Neural crest cell (in vitro differentiated cells): ENCODE data around the gene OR2F1. TPM values are rescaled to one million over a fixed set of nuclear protein-coding genes. Genes with fewer than 3 reads are reported as not detected.
"Not testable (repeated sequence)": the region's sequence is repeated elsewhere in the genome, so short reads cannot be mapped to it uniquely, and the experiment has no call there.

Experiments used
- DNase-seq: peaks from one replicate; pipeline ENCODE4 v3.0.0; 2021; ENCODE audit warnings: low read depth, mixed read lengths, low spot score
- H3K27ac Mint-ChIP-seq: one replicate; pipeline ENCODE4 v1.8.0; 2021; ENCODE audit warnings: mild to moderate bottlenecking, mixed read lengths; ENCODE audit not compliant: unreplicated experiment
- H3K27me3 Mint-ChIP-seq: 2 replicates; pipeline ENCODE4 v1.8.0; 2021; ENCODE audit warnings: low read depth, mild to moderate bottlenecking, mixed read lengths
- H3K36me3 Mint-ChIP-seq: 2 replicates; pipeline ENCODE4 v1.8.0; 2021; ENCODE audit warnings: low read depth, mild to moderate bottlenecking, mixed read lengths
- H3K4me1 Mint-ChIP-seq: 2 replicates; pipeline ENCODE4 v1.8.0; 2021; ENCODE audit warnings: mixed read lengths
- H3K4me3 Mint-ChIP-seq: one replicate; pipeline ENCODE4 v1.8.0; 2021; ENCODE audit warnings: mild to moderate bottlenecking, mixed read lengths
- H3K9me3 Mint-ChIP-seq: 2 replicates; pipeline ENCODE4 v1.8.0; 2021; ENCODE audit warnings: mixed read lengths
- total RNA-seq: library from RNA; stranded (reverse); gene quantifications from 2 replicates; pipeline ENCODE4 v1.2.1, GENCODE V29; 2021
- TF ChIP-seq, protein P1 (sequence below): fragments of 200-600 bp; sonication (generic); conservative IDR thresholded peaks from 2 replicates; pipeline ENCODE4 v1.5.0; 2021; ENCODE audit warnings: antibody characterized with exemption, mild to moderate bottlenecking

OR2F1 gene
- total RNA-seq, 1 donor from 2014 or later = not detected

DNA sequence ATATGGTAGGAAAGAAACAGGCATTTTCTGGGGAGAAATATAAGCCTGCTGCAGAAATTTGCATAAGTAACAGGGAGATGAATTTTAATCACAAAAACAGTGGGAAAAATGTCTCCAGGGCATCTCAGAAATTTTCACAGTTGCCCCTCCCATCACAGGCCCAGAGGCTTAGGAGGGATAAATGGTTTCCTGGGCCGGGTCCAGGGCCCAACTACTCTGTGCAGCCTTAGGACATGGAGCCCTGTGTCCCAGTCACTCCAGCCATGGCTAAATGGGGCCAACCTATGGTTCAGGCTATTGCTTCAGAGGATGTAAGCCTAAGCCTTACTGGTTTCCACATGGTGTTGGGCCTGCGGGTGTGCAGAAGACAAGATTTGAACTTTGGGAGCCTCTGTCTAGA lies 54.7 kb downstream of the OR2F1 start:
- Mint-ChIP-seq H3K27me3 (no peaks in the 10 kb centered on the region), H3K4me1 (no peaks in the 10 kb centered on the region), H3K9me3 (peaks cover 14% of the 10 kb centered on the region), H3K27ac (no peak overlapping the region), H3K36me3 (no peaks in the 10 kb centered on the region), H3K4me3 (no peak overlapping the region)
- DNase-seq = no peak
- TF ChIP-seq, protein P1, sequence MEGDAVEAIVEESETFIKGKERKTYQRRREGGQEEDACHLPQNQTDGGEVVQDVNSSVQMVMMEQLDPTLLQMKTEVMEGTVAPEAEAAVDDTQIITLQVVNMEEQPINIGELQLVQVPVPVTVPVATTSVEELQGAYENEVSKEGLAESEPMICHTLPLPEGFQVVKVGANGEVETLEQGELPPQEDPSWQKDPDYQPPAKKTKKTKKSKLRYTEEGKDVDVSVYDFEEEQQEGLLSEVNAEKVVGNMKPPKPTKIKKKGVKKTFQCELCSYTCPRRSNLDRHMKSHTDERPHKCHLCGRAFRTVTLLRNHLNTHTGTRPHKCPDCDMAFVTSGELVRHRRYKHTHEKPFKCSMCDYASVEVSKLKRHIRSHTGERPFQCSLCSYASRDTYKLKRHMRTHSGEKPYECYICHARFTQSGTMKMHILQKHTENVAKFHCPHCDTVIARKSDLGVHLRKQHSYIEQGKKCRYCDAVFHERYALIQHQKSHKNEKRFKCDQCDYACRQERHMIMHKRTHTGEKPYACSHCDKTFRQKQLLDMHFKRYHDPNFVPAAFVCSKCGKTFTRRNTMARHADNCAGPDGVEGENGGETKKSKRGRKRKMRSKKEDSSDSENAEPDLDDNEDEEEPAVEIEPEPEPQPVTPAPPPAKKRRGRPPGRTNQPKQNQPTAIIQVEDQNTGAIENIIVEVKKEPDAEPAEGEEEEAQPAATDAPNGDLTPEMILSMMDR = no peak

DNA sequence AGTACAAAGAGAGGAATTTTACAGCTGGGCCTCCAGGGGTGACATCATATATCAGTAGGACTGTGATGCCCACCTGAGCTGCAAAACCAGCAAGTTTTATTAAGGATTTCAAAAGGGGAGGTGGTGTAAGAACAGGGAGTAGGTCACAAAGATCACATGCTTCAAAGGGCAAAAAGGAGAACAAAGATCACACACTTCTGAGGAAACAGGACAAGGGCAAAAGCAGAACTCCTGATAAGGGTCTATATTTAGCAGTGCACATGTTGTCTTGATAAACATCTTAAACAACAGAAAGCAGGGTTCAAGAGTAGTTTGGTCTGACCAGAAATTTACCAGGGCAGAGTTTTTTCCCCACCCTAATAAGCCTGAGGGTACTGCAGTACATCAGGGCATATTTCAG lies 55.4 kb downstream of the OR2F1 start:
- not testable (repeated sequence) for H3K36me3 Mint-ChIP-seq, H3K27me3 Mint-ChIP-seq, DNase-seq, H3K27ac Mint-ChIP-seq, H3K4me3 Mint-ChIP-seq, H3K4me1 Mint-ChIP-seq
- H3K9me3 Mint-ChIP-seq = peaks cover 11% of the 10 kb centered on the region

DNA sequence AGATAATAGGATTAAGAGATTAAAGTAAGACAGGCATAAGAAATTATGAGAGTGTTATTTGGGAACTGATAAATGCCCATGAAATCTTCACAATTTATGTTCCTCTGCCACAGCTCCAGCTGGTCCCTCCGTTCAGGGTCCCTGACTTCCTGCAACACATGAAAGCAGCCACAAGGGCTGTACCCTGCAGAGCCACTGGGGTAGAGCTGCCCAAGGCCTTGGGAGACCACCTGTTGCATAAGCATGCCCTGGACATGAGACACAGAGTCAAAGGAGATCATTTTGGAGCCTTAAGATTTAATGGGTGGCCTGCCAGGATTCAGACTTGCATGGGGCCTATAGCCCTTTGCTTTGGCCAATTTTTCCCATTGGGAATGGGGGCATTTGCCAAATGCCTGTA lies 56.2 kb downstream of the OR2F1 start:
- not testable (repeated sequence) for H3K4me1 Mint-ChIP-seq, H3K27me3 Mint-ChIP-seq, H3K4me3 Mint-ChIP-seq, H3K27ac Mint-ChIP-seq, DNase-seq, H3K36me3 Mint-ChIP-seq
- H3K9me3 Mint-ChIP-seq = peaks cover 11% of the 10 kb centered on the region

DNA sequence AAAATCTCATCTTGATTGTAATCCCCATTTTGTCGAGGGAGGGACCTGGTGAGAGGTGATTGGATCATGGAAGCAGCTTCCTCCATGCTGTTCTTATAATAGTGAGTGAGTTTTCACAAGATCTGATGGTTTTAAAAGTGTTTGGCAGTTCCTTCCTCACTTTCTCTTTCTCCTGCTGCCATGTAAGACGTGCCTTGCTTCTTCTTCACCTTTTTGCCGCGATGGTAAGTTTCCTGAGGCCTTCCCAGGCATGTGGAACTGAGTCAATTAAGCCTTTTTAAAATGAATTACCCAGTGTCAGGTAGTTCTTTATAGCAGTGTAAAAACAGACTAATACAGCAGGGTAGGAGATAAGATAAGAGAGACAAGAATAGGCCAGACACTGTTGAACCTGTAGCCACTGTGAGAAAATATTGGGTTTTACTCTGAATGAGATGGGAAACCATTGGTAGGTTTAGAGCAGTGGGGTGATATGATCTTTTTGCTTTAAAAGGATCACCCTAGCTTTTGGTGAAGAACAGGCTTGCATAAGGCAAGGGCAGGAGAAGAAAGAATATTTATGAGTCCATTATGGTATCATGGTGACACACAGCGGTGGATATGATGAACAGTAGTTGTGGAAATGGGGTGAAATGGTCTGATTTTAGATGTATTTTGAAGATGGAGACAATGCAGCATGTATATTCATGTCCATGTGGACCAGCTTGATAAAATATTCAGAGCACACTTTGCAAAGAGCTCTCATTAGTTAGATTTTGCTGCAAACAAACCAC lies 57.0 kb downstream of the OR2F1 start:
- Mint-ChIP-seq H3K4me1 (no peaks in the 10 kb centered on the region), H3K27ac (no peak overlapping the region), H3K9me3 (peaks cover 11% of the 10 kb centered on the region), H3K27me3 (no peaks in the 10 kb centered on the region), H3K36me3 (no peaks in the 10 kb centered on the region), H3K4me3 (no peak overlapping the region)
- no peak for DNase-seq
- TF ChIP-seq, protein P1 = no peak

Other genes starting within 250 kb of the OR2F1 start
- gene CTAGE6, start 197.1 kb upstream of the OR2F1 start, total RNA-seq = not detected in 2 replicates
- 105 and 107 TPM in 2 replicates for gene TCAF1, start 52.7 kb upstream of the OR2F1 start, total RNA-seq
- not detected in 2 replicates for gene OR2F2, start 19.6 kb upstream of the OR2F1 start, total RNA-seq
- not detected in 2 replicates for gene OR6B1, start 45.5 kb downstream of the OR2F1 start, total RNA-seq
- gene OR2A5, start 94.1 kb downstream of the OR2F1 start, total RNA-seq = not detected in 2 replicates
- gene OR2A25, start 115.0 kb downstream of the OR2F1 start, total RNA-seq = not detected in 2 replicates
- not detected in 2 replicates for gene OR2A12, start 131.4 kb downstream of the OR2F1 start, total RNA-seq
- gene OR2A2, start 154.7 kb downstream of the OR2F1 start, total RNA-seq = not detected in 2 replicates
- not detected in 2 replicates for gene OR2A14, start 168.3 kb downstream of the OR2F1 start, total RNA-seq
- gene CTAGE4, start 228.6 kb downstream of the OR2F1 start, total RNA-seq = 0.55 TPM in 1 of 2 replicates, not detected in the other
- gene ARHGEF35, start 241.0 kb downstream of the OR2F1 start, total RNA-seq = 0.89 and 1.2 TPM in 2 replicates